Activated naive CD4-positive, alpha-beta T cell treated with anti-CD3 and anti-CD28 coated beads for 36 hours (primary cell): ENCODE measurements around the gene PREP. TPM values are rescaled to one million over a fixed set of nuclear protein-coding genes. Genes with fewer than 3 reads are reported as not detected.
"Not testable (repeated sequence)": the region's sequence is repeated elsewhere in the genome, so short reads cannot be mapped to it uniquely, and the experiment has no call there.

Experiments used
- CTCF ChIA-PET: fragments of 350-600 bp; sonication (Branson Sonifier 250); formaldehyde crosslinking; loops from one replicate; lab custom pipeline; 2021; ENCODE audit warnings: antibody characterized with exemption; lab: Charles Lee
- DNase-seq: peaks from one replicate; pipeline ENCODE4 v3.0.0-alpha.2; 2020
- H3K27ac Mint-ChIP-seq: one replicate; pipeline ENCODE4 v1.8.0; 2021; ENCODE audit warnings: mild to moderate bottlenecking, mixed read lengths
- H3K27me3 Mint-ChIP-seq: one replicate; pipeline ENCODE4 v1.8.0; 2021; ENCODE audit warnings: low read depth, mixed read lengths
- H3K36me3 Mint-ChIP-seq: one replicate; pipeline ENCODE4 v1.8.0; 2021; ENCODE audit warnings: low read depth, mixed read lengths
- H3K4me1 Mint-ChIP-seq: one replicate; pipeline ENCODE4 v1.8.0; 2021; ENCODE audit warnings: low read depth, mixed read lengths
- H3K4me3 Mint-ChIP-seq: one replicate; pipeline ENCODE4 v1.8.0; 2021; ENCODE audit warnings: mild to moderate bottlenecking, moderate library complexity, mixed read lengths
- H3K9me3 Mint-ChIP-seq: one replicate; pipeline ENCODE4 v1.8.0; 2021; ENCODE audit warnings: mixed read lengths
- intact Hi-C: fragments of 100-400 bp; cut with micrococcal nuclease; formaldehyde crosslinking; loops from one replicate; pipeline ENCODE4 v1.15.1; 2023
- total RNA-seq, 2 experiments: library from RNA; stranded (reverse); gene quantifications; one replicate each; pipeline ENCODE4 v1.2.3, GENCODE V29; 2021

PREP gene
- total RNA-seq, 2 experiments from 2014 or later: 32.6 to 33.9 TPM

DNA sequence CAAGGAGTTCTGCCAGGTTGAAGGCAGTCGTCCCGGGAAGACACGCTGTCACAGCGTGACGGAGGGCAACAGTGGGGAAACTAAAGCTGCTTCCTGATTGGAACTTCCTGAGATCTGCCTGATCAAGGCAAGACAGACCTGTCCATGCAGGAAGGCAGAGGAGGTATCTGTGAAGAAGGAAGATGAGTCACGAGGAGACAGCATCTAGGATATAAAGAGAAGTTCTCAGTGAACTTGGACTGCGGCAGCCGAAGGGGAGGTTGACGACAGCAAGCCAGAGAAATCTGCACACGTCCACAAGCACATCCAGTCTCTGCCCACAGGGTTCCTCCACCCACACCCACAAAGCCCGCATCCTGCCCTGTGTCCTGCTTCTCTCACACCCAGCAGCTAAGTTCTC lies 38.6 kb downstream of the PREP start:
- Mint-ChIP-seq H3K4me1 (peaks cover 6% of the 10 kb centered on the region), H3K9me3 (no peaks in the 10 kb centered on the region), H3K27me3 (no peaks in the 10 kb centered on the region), H3K36me3 (peaks cover 53% of the 10 kb centered on the region), H3K4me3 (no peak overlapping the region), H3K27ac (no peak overlapping the region)
- CTCF ChIA-PET: interaction anchor here (0.7 to 1.1 kb wide), 3 partner anchors 25 to 276 kb away, joined by 3 read pairs; no protein-coding TSS in a partner anchor
- intact Hi-C loops: no loop called here
- DNase-seq: no peak

DNA sequence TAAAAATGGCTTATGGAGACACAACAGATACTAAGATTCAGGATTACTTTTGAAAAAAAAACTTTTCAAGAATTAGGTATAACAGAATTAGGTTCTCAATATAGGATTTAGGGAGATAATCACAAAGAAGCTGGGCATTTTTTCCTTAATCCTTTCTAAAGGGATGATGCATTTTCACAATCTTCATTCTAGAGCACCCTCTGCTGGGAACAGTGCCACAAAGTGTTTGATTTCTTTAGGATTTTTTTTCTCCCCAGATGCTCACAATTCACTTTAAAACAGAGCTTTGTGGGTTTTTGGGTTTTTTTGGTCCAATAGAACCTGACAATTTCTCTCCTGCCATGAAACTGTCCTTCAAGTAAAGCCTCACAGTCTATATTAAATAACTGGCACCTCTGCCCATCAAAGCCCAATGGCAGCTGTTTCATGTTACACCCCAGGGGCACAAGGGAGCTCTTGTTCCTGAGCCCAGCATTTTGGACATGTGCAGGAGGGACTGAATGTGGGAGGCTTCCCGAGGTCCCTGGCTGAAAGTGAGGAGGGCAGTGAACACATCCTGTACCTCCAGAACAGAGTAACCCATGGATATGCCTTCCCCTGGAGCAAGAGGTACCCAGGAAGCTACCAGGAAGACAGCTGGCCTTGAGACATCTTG lies 39.7 kb downstream of the PREP start:
- Mint-ChIP-seq H3K4me3 (no peak overlapping the region), H3K9me3 (no peaks in the 10 kb centered on the region), H3K36me3 (peaks cover 56% of the 10 kb centered on the region), H3K27ac (no peak overlapping the region), H3K4me1 (peaks cover 6% of the 10 kb centered on the region), H3K27me3 (no peaks in the 10 kb centered on the region)
- CTCF ChIA-PET: interaction anchor here (0.7 to 1.2 kb wide), 4 partner anchors 9 to 185 kb away, joined by 3 to 4 read pairs (median 4); no protein-coding TSS in a partner anchor
- intact Hi-C loops: loop anchor here (1.0 kb wide), 1 partner anchor 276 kb away; no protein-coding TSS in a partner anchor
- no peak for DNase-seq

GRCh38 chr6:105359419-105360370 lies 43.2 kb downstream of the PREP start:
- Mint-ChIP-seq H3K36me3 (peaks cover 60% of the 10 kb centered on the region), H3K27me3 (no peaks in the 10 kb centered on the region), H3K9me3 (no peaks in the 10 kb centered on the region), H3K27ac (no peak overlapping the region), H3K4me3 (no peak overlapping the region), H3K4me1 (peaks cover 6% of the 10 kb centered on the region)
- intact Hi-C loops: no loop called here
- DNase-seq: no peak
- CTCF ChIA-PET: no interaction called here

DNA sequence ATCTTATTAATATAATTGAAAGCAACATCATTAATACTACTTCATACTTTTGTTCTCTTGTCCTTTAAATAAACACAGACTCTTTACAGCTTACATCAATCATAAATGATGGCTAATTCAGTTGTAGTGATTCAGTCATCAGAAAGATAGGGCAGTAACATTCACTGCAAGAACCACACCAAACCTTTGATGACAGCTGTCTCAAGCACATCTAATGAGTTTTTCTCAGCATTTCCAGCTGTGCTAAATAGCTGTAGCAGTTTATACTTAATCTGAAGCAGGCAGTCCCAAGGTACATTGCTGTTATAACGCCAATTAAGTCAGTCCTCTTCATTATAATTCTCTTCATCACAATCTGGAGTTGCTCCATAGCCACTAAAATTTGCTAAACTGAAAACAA lies 45.7 kb downstream of the PREP start:
- DNase-seq: no peak
- intact Hi-C loops: no loop called here
- H3K27me3 Mint-ChIP-seq: no peaks in the 10 kb centered on the region
- no peaks in the 10 kb centered on the region for H3K9me3 Mint-ChIP-seq
- CTCF ChIA-PET: no interaction called here
- no peak overlapping the region for H3K27ac Mint-ChIP-seq
- peaks cover 50% of the 10 kb centered on the region for H3K36me3 Mint-ChIP-seq
- no peak overlapping the region for H3K4me3 Mint-ChIP-seq
- H3K4me1 Mint-ChIP-seq: peaks cover 6% of the 10 kb centered on the region

DNA sequence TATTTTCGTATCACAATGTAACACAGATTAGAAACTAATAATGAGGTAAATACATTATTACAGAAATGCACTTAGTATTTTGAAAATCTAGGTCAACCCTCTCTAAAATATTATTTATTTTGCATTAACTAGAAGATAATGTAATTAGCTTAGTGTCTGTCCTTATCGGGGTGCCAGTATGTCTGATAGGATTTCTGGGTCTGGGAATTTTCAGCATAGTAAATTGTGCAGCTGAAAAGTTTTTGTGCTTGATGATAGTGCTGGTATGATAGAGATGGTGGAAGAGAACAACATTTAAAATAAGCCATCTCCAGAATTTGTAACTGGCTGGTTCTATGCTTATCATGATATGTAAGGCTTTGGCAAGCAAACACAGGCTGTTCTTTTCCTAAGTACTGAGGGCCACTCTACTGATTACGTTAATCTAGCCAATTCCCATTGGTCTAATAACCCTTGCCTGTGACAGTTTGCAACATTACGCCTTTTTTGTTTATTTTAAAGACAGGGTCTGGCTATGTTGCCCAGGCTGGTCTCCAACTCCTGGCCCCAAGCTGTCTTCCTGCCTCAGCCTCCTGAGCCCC lies 50.8 kb downstream of the PREP start:
- Mint-ChIP-seq H3K9me3 (no peaks in the 10 kb centered on the region), H3K4me3 (no peak overlapping the region), H3K4me1 (no peaks in the 10 kb centered on the region), H3K27me3 (no peaks in the 10 kb centered on the region), H3K27ac (no peak overlapping the region), H3K36me3 (peaks cover 39% of the 10 kb centered on the region)
- DNase-seq: no peak
- intact Hi-C loops: no loop called here
- CTCF ChIA-PET: no interaction called here

GRCh38 chr6:105348897-105349296 lies 54.0 kb downstream of the PREP start:
- H3K4me1 Mint-ChIP-seq: no peaks in the 10 kb centered on the region
- no peak for DNase-seq
- peaks cover 46% of the 10 kb centered on the region for H3K36me3 Mint-ChIP-seq
- H3K27ac Mint-ChIP-seq: no peak overlapping the region
- CTCF ChIA-PET: no interaction called here
- intact Hi-C loops: no loop called here
- peaks cover 3% of the 10 kb centered on the region for H3K9me3 Mint-ChIP-seq
- H3K4me3 Mint-ChIP-seq: no peak overlapping the region
- no peaks in the 10 kb centered on the region for H3K27me3 Mint-ChIP-seq

DNA sequence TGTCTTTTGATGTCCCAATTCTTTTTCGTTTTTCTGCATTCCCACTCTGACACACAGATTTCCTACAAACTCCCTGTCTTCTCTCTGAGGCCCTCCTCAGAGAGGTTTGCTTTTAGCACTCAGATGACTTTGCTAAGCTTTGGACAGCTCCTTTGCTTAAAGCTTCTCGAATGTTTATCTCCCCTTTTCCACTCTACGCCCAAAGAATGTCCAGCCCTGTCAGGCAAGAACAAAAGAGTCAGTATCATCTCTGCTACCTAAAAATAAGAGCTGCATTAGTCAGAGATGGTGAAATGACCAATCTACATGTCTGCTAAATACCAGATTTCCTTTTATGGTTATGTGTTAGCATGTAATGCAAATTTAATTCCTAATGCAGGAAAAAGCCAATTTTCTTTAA lies 56.8 kb downstream of the PREP start:
- Mint-ChIP-seq H3K27ac (no peak overlapping the region), H3K4me1 (peaks cover 3% of the 10 kb centered on the region), H3K27me3 (no peaks in the 10 kb centered on the region), H3K4me3 (no peak overlapping the region), H3K36me3 (peaks cover 58% of the 10 kb centered on the region), H3K9me3 (peaks cover 3% of the 10 kb centered on the region)
- CTCF ChIA-PET: no interaction called here
- DNase-seq: no peak
- intact Hi-C loops: no loop called here

- CTCF ChIA-PET: no interaction called here
- peaks cover 5% of the 10 kb centered on the region for H3K4me1 Mint-ChIP-seq
- no peak overlapping the region for H3K27ac Mint-ChIP-seq
- peaks cover 3% of the 10 kb centered on the region for H3K9me3 Mint-ChIP-seq
- no peaks in the 10 kb centered on the region for H3K27me3 Mint-ChIP-seq
- intact Hi-C loops: no loop called here
- DNase-seq: no peak
- H3K36me3 Mint-ChIP-seq: peaks cover 60% of the 10 kb centered on the region
- no peak overlapping the region for H3K4me3 Mint-ChIP-seq
Measured at GRCh38 chr6:105345506-105345905, 57.4 kb downstream of the PREP start.

DNA sequence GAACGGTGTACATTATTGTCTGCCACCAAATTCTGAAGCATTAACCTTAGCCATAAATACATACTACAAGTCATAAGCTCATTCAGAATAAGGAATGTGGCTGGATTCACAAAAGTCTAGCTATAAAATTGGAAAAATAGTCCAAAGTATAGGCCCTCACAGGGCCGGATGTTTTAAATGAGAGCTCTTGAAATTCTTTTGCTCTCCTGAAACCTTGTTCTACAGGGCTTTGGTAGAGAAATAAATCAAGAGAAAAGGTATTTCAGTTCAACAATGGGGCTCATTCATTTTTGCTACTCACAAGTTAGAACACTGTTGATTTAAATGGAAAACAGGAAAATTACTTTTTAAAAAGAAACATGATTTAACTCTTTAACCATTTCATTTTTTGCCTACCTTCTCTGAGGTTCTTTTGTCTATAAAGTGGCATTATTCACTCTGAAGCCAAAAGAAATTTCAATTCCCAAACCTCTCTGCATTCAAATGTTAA lies 58.0 kb downstream of the PREP start:
- Mint-ChIP-seq H3K27ac (no peak overlapping the region), H3K4me1 (peaks cover 7% of the 10 kb centered on the region), H3K9me3 (peaks cover 3% of the 10 kb centered on the region), H3K4me3 (no peak overlapping the region), H3K27me3 (no peaks in the 10 kb centered on the region), H3K36me3 (peaks cover 59% of the 10 kb centered on the region)
- intact Hi-C loops: no loop called here
- DNase-seq: no peak
- CTCF ChIA-PET: interaction anchor here (0.6 to 0.8 kb wide), 2 partner anchors 44 to 58 kb away, joined by 3 read pairs; partner anchors contain the start of gene PREP

GRCh38 chr6:105338350-105338983 lies 64.4 kb downstream of the PREP start:
- intact Hi-C loops, CTCF ChIA-PET, H3K27ac Mint-ChIP-seq, H3K9me3 Mint-ChIP-seq, H3K4me1 Mint-ChIP-seq, H3K27me3 Mint-ChIP-seq, H3K4me3 Mint-ChIP-seq, DNase-seq: not testable (repeated sequence)
- peaks cover 43% of the 10 kb centered on the region for H3K36me3 Mint-ChIP-seq

- Mint-ChIP-seq H3K4me1 (peaks cover 7% of the 10 kb centered on the region), H3K27me3 (no peaks in the 10 kb centered on the region), H3K9me3 (no peaks in the 10 kb centered on the region), H3K27ac (no peak overlapping the region), H3K4me3 (no peak overlapping the region), H3K36me3 (peaks cover 40% of the 10 kb centered on the region)
- no peak for DNase-seq
- intact Hi-C loops: no loop called here
- CTCF ChIA-PET: interaction anchor here (0.7 kb wide), 1 partner anchor 35 kb away, joined by 4 read pairs; no protein-coding TSS in a partner anchor
Measured at GRCh38 chr6:105336986-105337385, 65.9 kb downstream of the PREP start.

- DNase-seq: no peak
- H3K27ac Mint-ChIP-seq: no peak overlapping the region
- H3K27me3 Mint-ChIP-seq: no peaks in the 10 kb centered on the region
- no peaks in the 10 kb centered on the region for H3K9me3 Mint-ChIP-seq
- no peaks in the 10 kb centered on the region for H3K4me1 Mint-ChIP-seq
- CTCF ChIA-PET: no interaction called here
- no peak overlapping the region for H3K4me3 Mint-ChIP-seq
- intact Hi-C loops: no loop called here
- peaks cover 49% of the 10 kb centered on the region for H3K36me3 Mint-ChIP-seq
Measured at GRCh38 chr6:105332576-105332975, 70.3 kb downstream of the PREP start.
